Spinal cord (tissue), 10 donors: ENCODE results near the gene WTAP. TPM values are rescaled to one million over a fixed set of nuclear protein-coding genes. Genes with fewer than 3 reads are reported as not detected.

ENCODE experiments used
- DNase-seq, 6 donors: peaks; one replicate each; pipeline versions ENCODE4 v3.0.0 to v3.0.0-alpha.2; 2013 to 2015; ENCODE audit warnings: low spot score in 6 of 6, low read depth in 4 of 6
- H3K27ac ChIP-seq: one replicate; pipeline ENCODE4 v1.5.1; 2013; ENCODE audit warnings: low read depth, low read length, control low read depth
- H3K27me3 ChIP-seq: one replicate; pipeline ENCODE4 v1.6.1; 2013; ENCODE audit warnings: low read length; ENCODE audit not compliant: control insufficient read depth, insufficient read depth
- H3K36me3 ChIP-seq: one replicate; pipeline ENCODE4 v1.6.1; 2013; ENCODE audit warnings: low read length; ENCODE audit not compliant: control insufficient read depth, insufficient read depth
- H3K4me1 ChIP-seq: one replicate; pipeline ENCODE4 v1.6.1; 2013; ENCODE audit warnings: low read length; ENCODE audit not compliant: control insufficient read depth, insufficient read depth
- H3K4me3 ChIP-seq: one replicate; pipeline ENCODE4 v1.5.1; 2013; ENCODE audit warnings: low read depth, low read length, control low read depth
- H3K9me3 ChIP-seq: one replicate; pipeline ENCODE4 v1.6.1; 2013; ENCODE audit warnings: low read length; ENCODE audit not compliant: control insufficient read depth, insufficient read depth
- WGBS: methylation state at CpG from one replicate; pipeline ENCODE4 v1.1.5; 2013; ENCODE audit warnings: missing lambda C conversion rate; ENCODE audit not compliant: insufficient coverage; 5-methylcytosine and 5-hydroxymethylcytosine counted together
- long read RNA-seq, 4 donors: transcript quantifications; one replicate each; lab custom pipeline, GENCODE V29; 2026
- polyA plus RNA-seq, 2 donors: library from polyadenylated mRNA; unstranded; fragments of 120-200 nt; gene quantifications; one replicate each; pipeline ENCODE4 v1.2.1, GENCODE V29; 2013; ENCODE audit not compliant: insufficient read length in 2 of 2
- total RNA-seq, 2 donors: library from RNA; depleted of rRNA in 1 of 2; stranded (reverse); fragments of 120-200 nt in 1 of 2; fragments of >200 nt in 1 of 2; gene quantifications; one replicate each; pipeline versions ENCODE4 v1.2.3 to v1.2.4, GENCODE V29; 2013 to 2014
- donor health status: healthy.

WTAP gene
- total RNA-seq = 10 to 100 TPM; 96.0 to 98.1 TPM
- 10 to 100 TPM; 81.9 to 88.6 TPM for polyA plus RNA-seq
- long read RNA-seq, donor 1, transcript WTAP-206 (8 exons, 2,109 nt) = minor isoform, 5 of 51 reads
- long read RNA-seq, donor 1, transcript WTAP-201 (6 exons, 1,622 nt) = major isoform, 18 of 51 reads
- long read RNA-seq, donor 1, partial matches to known transcripts = 25 of 51 reads
- long read RNA-seq, donor 1, other reads (novel, unspliced or antisense) = 0 of 51 reads
- long read RNA-seq, donor 2, transcript WTAP-201 (6 exons, 1,622 nt) = major isoform, 12 of 29 reads
- long read RNA-seq, donor 2, partial matches to known transcripts = 15 of 29 reads
- long read RNA-seq, donor 2, other reads (novel, unspliced or antisense) = 0 of 29 reads
- long read RNA-seq, donor 3, transcript WTAP-201 (6 exons, 1,622 nt) = major isoform, 6 of 12 reads
- long read RNA-seq, donor 3, partial matches to known transcripts = 0 of 12 reads
- long read RNA-seq, donor 3, other reads (novel, unspliced or antisense) = 0 of 12 reads
- long read RNA-seq, donor 4, transcript WTAP-201 (6 exons, 1,622 nt) = major isoform, 19 of 496 reads
- long read RNA-seq, donor 4, partial matches to known transcripts = 426 of 496 reads
- long read RNA-seq, donor 4, other reads (novel, unspliced or antisense) = 43 of 496 reads

DNA sequence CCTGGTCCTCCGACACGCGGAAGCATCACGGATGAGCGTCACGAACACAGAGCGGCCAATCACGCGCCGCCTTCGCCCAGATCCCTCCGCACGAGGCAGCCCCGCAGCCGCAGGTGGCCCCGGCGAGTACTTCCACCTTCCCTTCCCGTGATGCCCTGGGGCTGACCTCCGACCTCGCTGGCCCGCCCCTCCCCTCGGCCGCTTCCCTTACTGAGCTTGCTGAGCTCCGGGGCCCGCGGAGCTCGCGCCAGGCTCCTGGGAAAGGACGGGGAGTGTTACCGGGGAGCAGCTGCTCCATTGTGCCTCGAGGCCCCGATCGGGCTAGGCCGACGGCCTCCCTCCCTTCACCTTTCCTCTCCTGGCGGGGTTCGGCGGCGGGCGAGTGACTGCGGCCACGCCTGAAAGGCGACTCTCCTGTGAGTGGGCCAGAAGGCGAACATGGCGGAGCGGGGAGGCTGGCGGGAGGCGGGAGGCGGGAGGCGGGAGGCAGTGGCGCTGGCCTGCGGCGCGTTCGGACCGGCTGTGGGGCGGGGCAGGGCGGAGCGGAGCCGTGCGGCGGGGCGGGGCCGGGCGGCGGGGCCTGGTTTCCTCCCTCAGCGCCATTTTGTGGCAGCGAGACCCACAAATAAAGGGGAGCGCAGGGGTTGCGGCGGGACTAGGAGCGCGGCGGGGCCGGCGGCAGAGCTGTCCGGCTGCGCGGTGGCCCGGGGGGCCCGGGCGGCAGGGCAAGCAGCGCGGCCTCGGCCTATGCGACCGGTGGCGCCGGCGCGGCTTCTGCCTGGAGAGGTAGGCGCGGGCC lies at the start of gene WTAP:
WTAP (plus strand) TSS at position 589 of the 799 bp plus-strand sequence. CDS start 8,760 bp downstream, outside the sequence.
- Histone ChIP-seq H3K36me3 (peaks cover 4% of the 10 kb centered on the region), H3K27me3 (no peaks in the 10 kb centered on the region), H3K4me3 (peak within 1 kb of the TSS; percentile 96), H3K4me1 (peaks cover 6% of the 10 kb centered on the region), H3K9me3 (no peaks in the 10 kb centered on the region), H3K27ac (peak within 1 kb of the TSS; percentile 99)
- peak; percentile 89 to 99 (median 91) for DNase-seq
- WGBS = under 1% methylated on average over 88 of the region's 93 CpGs

- no peaks in the 10 kb centered on the region for H3K4me1 ChIP-seq
- 95% methylated on average over 3 of the region's 5 CpGs for WGBS
- no peaks in the 10 kb centered on the region for H3K36me3 ChIP-seq
- H3K9me3 ChIP-seq = no peaks in the 10 kb centered on the region
- H3K27ac ChIP-seq = no peak overlapping the region
- H3K4me3 ChIP-seq = no peak overlapping the region
- no peaks in the 10 kb centered on the region for H3K27me3 ChIP-seq
- no peak for DNase-seq
Observed at GRCh38 chr6:159677506-159678165, 49.7 kb upstream of the WTAP start.

GRCh38 chr6:159678574-159678973 lies 48.7 kb upstream of the WTAP start:
- Histone ChIP-seq H3K4me3 (no peak overlapping the region), H3K27ac (no peak overlapping the region), H3K36me3 (peaks cover 9% of the 10 kb centered on the region), H3K27me3 (no peaks in the 10 kb centered on the region), H3K4me1 (no peaks in the 10 kb centered on the region), H3K9me3 (no peaks in the 10 kb centered on the region)
- no peak for DNase-seq
- 100% methylated on average over 1 of the region's 3 CpGs for WGBS

DNA sequence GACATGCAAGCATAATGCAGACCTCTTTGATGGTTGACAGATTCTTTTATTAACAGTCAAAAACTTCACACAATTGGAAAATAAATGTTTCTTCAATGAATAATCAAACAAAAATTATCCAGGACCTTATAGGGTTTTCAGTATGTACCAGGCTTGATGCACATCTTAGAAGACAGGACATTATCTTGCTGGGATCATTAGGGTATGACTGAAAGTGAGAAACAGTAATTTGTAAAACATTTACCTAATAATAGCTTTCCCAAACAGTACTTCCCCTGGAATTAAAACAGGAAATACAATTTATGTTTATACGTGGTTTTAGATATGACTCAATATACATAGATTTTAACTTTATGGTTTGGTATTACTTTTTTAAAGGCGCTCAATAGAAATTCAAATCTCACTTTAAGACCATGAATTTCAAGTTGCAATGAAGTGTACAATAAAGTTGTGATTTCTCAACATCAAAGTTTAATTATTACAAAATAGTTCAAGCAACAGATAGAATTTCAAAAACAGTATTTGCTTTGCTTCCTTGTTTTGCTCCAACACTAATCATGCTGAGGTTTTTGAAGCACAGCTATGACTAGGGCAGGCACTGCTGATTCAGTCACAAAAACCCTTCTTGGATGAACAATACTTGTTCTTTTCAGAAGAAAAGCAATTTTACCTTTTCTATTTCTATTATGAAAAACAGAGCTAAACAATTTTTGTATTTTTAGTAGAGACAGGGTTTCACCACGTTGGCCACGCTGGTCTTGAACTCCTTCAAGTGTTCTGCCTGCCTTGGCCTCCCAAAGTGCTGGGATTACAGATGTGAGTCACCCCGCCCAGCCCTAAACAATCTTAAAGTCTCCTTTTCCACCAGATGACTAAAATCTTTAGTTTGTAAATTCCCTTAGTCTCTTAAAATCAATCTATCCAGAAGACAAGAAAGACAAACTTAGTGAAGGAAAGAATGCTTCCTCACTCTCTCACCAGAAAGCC lies 47.9 kb upstream of the WTAP start:
- Histone ChIP-seq H3K36me3 (peaks cover 11% of the 10 kb centered on the region), H3K4me3 (no peak overlapping the region), H3K9me3 (no peaks in the 10 kb centered on the region), H3K27me3 (no peaks in the 10 kb centered on the region), H3K4me1 (no peaks in the 10 kb centered on the region), H3K27ac (no peak overlapping the region)
- 86% methylated on average over 1 of the region's 5 CpGs for WGBS
- no peak for DNase-seq

DNA sequence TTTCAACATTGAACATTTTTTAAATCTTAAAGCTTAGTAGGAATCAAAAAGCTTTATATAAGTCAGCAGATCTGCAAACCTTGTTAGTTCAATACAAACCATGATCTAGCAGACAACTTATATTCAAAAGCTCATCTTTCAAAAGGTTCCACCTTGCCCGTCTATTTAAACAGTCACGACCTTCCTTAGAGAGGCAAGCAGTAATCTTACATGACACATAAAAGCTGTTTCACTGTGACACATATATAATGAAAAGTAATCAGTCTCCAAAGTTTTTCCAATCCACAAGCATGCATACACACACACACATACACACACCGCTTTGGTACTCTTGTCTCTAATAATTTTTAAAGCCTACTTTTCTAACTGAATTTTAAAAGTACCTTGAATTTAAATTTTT lies 47.2 kb upstream of the WTAP start:
- Histone ChIP-seq H3K27ac (no peak overlapping the region), H3K9me3 (no peaks in the 10 kb centered on the region)

DNA sequence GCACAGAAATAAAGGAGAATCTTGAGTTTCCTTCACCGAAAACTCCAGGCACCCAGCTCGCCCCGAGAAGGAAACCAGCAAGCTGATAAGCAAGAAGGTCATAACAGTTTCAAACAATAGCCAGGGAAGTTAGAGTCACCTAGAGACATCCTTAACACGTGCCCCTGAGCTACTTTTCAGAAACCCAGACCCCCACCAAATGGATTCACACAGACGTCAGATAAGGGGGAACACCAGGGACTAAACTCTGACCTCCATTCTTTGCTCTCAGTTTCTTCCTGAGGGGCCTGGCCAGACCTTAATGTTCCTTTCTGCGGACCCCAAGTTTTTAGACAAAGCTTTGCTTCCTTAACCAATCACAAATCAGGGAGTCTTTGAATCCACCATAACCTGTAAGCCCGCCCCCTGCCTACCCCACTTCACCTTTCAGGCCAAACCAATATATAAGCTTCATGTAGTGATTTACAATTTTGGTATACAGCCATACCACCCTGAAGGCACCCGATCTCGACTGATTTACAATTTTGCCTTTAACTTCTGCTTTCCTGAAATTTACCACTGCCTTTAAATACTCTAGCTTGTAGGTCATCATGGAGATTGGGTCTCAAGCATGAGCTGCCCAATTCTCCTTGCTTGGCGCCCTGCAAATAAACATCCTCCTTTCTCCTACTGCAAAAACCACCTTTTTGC lies 46.0 kb upstream of the WTAP start:
- H3K4me1 ChIP-seq = no peaks in the 10 kb centered on the region
- DNase-seq = no peak
- WGBS = 89% methylated on average over 8 of the region's 10 CpGs
- no peak overlapping the region for H3K27ac ChIP-seq
- no peaks in the 10 kb centered on the region for H3K9me3 ChIP-seq
- peaks cover 16% of the 10 kb centered on the region for H3K36me3 ChIP-seq
- H3K27me3 ChIP-seq = no peaks in the 10 kb centered on the region
- no peak overlapping the region for H3K4me3 ChIP-seq

More for the DNA sequence above, 47.2 kb upstream of the WTAP start:
- peaks cover 13% of the 10 kb centered on the region for H3K36me3 ChIP-seq
- H3K4me3 ChIP-seq = no peak overlapping the region
- no peak for DNase-seq
- 82% methylated on average over 2 of the region's 3 CpGs for WGBS
- no peaks in the 10 kb centered on the region for H3K4me1 ChIP-seq
- no peaks in the 10 kb centered on the region for H3K27me3 ChIP-seq

GRCh38 chr6:159682295-159682694 lies 45.0 kb upstream of the WTAP start:
- Histone ChIP-seq H3K27me3 (no peaks in the 10 kb centered on the region), H3K4me1 (no peaks in the 10 kb centered on the region), H3K4me3 (no peak overlapping the region), H3K9me3 (no peaks in the 10 kb centered on the region), H3K36me3 (peaks cover 18% of the 10 kb centered on the region), H3K27ac (no peak overlapping the region)
- DNase-seq = no peak
- no CpG with 5 or more reads among the region's 3 CpGs for WGBS

DNA sequence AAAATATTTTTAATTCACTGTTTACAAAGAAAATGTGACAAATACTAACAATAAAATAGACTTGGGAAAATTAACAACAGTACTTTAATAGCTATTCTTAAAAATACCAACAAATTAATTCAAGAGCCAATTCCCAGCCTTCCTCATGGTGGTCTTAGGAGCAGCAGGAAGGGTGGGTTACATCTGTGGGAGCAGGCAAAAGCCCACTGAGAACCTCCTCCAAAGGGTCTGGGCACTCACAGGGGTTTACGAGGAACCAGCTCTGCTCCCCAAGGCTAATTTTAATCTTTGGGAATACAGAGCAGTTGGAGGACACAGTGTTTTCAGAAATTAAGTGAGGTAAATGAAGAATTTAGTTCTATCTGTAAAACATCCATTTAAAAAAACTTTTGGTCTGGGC lies 44.5 kb upstream of the WTAP start:
- no peak overlapping the region for H3K27ac ChIP-seq
- H3K27me3 ChIP-seq = no peaks in the 10 kb centered on the region
- no peaks in the 10 kb centered on the region for H3K4me1 ChIP-seq
- DNase-seq = no peak
- peaks cover 18% of the 10 kb centered on the region for H3K36me3 ChIP-seq
- no peaks in the 10 kb centered on the region for H3K9me3 ChIP-seq
- no peak overlapping the region for H3K4me3 ChIP-seq
- WGBS = no CpG with 5 or more reads among the region's 1 CpG
